Measurements from ENCODE around the gene MGA. TPM values are rescaled to one million over a fixed set of nuclear protein-coding genes. Genes with fewer than 3 reads are reported as not detected.

Gene MGA
- total and polyA plus RNA-seq, 2 of the 8 experiments (the other 6 are each of a cell fraction or from before 2014, with no cell fraction given) = 7.6 to 53.2 TPM

DNA sequence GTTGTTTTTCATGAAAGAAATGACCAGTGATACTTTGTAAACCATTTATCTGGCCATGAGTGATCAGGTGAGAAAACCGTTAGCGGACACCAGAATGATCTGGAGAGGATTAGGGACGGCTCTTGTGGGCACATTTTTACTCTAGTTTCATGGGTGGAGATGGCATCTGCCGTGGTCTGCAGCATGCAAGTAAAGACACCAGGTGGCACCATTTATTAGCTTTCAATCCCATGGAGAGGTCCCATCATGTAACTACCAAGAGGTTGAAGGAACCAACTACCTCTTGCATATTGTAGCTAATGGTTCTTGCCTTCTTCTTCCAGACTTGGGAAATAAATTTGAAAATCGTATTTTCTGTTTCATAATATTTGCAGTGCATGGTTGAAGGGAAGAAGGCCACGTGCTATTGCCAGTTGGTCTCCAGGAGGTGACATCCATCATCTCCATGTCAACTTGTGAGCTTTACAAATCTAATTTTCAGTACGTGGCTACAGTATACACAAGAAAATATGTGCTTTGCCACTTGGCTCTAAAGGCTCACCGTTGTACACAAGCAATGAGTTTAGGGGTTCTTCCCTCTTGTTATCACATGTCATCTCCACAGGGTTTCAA is 112.6 kb downstream of the MGA start (continued):
- TF ChIP-seq SIN3A (conservative IDR thresholded peaks at IDR 0.05 in 1 of 2, IDR thresholded peaks at IDR 0.05 in 1 of 2; ENCODE audit: low read depth in 1 of 2, low read length in 2 of 2) = no peak
- TF ChIP-seq TAF7 (optimal IDR thresholded peaks at IDR 0.05; ENCODE audit: borderline replicate concordance, low read depth, low read length) = no peak
- no peak for TF ChIP-seq MAFK (IDR thresholded peaks at IDR 0.05; ENCODE audit: low read depth, low read length)
- TF ChIP-seq NANOG (IDR thresholded peaks at IDR 0.05; ENCODE audit: insufficient read depth, low read depth, low read length, poor library complexity, severe bottlenecking) = no peak
- TF ChIP-seq, protein P1, sequence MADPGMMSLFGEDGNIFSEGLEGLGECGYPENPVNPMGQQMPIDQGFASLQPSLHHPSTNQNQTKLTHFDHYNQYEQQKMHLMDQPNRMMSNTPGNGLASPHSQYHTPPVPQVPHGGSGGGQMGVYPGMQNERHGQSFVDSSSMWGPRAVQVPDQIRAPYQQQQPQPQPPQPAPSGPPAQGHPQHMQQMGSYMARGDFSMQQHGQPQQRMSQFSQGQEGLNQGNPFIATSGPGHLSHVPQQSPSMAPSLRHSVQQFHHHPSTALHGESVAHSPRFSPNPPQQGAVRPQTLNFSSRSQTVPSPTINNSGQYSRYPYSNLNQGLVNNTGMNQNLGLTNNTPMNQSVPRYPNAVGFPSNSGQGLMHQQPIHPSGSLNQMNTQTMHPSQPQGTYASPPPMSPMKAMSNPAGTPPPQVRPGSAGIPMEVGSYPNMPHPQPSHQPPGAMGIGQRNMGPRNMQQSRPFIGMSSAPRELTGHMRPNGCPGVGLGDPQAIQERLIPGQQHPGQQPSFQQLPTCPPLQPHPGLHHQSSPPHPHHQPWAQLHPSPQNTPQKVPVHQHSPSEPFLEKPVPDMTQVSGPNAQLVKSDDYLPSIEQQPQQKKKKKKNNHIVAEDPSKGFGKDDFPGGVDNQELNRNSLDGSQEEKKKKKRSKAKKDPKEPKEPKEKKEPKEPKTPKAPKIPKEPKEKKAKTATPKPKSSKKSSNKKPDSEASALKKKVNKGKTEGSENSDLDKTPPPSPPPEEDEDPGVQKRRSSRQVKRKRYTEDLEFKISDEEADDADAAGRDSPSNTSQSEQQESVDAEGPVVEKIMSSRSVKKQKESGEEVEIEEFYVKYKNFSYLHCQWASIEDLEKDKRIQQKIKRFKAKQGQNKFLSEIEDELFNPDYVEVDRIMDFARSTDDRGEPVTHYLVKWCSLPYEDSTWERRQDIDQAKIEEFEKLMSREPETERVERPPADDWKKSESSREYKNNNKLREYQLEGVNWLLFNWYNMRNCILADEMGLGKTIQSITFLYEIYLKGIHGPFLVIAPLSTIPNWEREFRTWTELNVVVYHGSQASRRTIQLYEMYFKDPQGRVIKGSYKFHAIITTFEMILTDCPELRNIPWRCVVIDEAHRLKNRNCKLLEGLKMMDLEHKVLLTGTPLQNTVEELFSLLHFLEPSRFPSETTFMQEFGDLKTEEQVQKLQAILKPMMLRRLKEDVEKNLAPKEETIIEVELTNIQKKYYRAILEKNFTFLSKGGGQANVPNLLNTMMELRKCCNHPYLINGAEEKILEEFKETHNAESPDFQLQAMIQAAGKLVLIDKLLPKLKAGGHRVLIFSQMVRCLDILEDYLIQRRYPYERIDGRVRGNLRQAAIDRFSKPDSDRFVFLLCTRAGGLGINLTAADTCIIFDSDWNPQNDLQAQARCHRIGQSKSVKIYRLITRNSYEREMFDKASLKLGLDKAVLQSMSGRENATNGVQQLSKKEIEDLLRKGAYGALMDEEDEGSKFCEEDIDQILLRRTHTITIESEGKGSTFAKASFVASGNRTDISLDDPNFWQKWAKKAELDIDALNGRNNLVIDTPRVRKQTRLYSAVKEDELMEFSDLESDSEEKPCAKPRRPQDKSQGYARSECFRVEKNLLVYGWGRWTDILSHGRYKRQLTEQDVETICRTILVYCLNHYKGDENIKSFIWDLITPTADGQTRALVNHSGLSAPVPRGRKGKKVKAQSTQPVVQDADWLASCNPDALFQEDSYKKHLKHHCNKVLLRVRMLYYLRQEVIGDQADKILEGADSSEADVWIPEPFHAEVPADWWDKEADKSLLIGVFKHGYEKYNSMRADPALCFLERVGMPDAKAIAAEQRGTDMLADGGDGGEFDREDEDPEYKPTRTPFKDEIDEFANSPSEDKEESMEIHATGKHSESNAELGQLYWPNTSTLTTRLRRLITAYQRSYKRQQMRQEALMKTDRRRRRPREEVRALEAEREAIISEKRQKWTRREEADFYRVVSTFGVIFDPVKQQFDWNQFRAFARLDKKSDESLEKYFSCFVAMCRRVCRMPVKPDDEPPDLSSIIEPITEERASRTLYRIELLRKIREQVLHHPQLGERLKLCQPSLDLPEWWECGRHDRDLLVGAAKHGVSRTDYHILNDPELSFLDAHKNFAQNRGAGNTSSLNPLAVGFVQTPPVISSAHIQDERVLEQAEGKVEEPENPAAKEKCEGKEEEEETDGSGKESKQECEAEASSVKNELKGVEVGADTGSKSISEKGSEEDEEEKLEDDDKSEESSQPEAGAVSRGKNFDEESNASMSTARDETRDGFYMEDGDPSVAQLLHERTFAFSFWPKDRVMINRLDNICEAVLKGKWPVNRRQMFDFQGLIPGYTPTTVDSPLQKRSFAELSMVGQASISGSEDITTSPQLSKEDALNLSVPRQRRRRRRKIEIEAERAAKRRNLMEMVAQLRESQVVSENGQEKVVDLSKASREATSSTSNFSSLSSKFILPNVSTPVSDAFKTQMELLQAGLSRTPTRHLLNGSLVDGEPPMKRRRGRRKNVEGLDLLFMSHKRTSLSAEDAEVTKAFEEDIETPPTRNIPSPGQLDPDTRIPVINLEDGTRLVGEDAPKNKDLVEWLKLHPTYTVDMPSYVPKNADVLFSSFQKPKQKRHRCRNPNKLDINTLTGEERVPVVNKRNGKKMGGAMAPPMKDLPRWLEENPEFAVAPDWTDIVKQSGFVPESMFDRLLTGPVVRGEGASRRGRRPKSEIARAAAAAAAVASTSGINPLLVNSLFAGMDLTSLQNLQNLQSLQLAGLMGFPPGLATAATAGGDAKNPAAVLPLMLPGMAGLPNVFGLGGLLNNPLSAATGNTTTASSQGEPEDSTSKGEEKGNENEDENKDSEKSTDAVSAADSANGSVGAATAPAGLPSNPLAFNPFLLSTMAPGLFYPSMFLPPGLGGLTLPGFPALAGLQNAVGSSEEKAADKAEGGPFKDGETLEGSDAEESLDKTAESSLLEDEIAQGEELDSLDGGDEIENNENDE (IDR thresholded peaks at IDR 0.05; ENCODE audit: insufficient replicate concordance, low read length) = no peak
- no peak for TF ChIP-seq MAX (IDR thresholded peaks at IDR 0.05)

Measured in H1 (cell line).